Measurements from ENCODE around the gene GTSE1.

Gene GTSE1

DNA sequence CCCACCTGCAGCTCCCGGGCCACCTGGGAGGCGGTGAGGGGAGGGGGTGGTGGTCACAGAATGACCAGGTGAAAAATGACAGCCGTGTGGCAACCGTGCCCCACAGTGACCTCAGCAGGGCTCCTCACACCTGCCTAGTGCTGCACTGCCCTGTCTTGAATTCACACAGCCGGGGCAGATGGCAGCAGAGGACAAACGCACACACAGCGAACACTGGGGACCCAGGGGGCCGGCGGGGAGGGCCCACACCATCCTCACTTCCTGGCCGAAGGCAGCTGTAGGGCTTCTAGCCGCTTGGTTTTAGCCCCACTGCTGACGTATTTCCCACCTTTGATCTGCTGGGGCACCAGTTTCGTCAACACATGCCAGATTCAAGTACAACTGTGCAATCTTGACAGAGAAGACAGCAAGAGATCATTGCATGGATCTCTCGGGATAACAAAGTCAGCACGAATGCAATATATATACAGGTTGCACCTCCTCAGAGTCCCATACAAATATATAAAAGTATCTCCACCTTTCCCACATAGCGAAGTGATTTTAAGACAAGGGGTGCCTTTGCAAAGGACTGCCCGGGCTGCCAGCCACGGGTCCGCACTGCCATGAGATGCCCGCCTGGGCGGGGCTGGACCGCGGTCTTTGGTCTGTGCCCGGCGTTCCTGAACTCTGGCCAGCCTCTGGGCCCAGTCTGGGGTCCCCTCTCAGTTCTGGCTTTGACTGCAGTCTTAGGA lies 65.7 kb downstream of the GTSE1 start:
- Histone ChIP-seq H3K36me3 (ENCODE audit: control insufficient read depth, insufficient read depth, low read length) (no peaks in the 10 kb centered on the region), H3K4me3 (ENCODE audit: low read length) (no peak overlapping the region), H3K9ac (ENCODE audit: low read length) (no peak overlapping the region), H3K27ac (ENCODE audit: low read depth, low read length) (no peak overlapping the region), H3K27me3 (ENCODE audit: control insufficient read depth, insufficient read depth, low read length) (no peaks in the 10 kb centered on the region), H3K4me1 (ENCODE audit: control insufficient read depth, insufficient read depth, low read length) (no peaks in the 10 kb centered on the region)

GRCh38 chr22:46362934-46363515 lies 66.4 kb downstream of the GTSE1 start:
- no peaks in the 10 kb centered on the region for H3K36me3 ChIP-seq (ENCODE audit: control insufficient read depth, insufficient read depth, low read length)
- no peaks in the 10 kb centered on the region for H3K4me1 ChIP-seq (ENCODE audit: control insufficient read depth, insufficient read depth, low read length)
- H3K27ac ChIP-seq (ENCODE audit: low read depth, low read length), result no peak overlapping the region
- no peak overlapping the region for H3K9ac ChIP-seq (ENCODE audit: low read length)
- H3K27me3 ChIP-seq (ENCODE audit: control insufficient read depth, insufficient read depth, low read length), result no peaks in the 10 kb centered on the region
- H3K4me3 ChIP-seq (ENCODE audit: low read length), result no peak overlapping the region

- H3K9ac ChIP-seq (ENCODE audit: low read length), result no peak overlapping the region
- H3K4me3 ChIP-seq (ENCODE audit: low read length), result no peak overlapping the region
- no peak overlapping the region for H3K27ac ChIP-seq (ENCODE audit: low read depth, low read length)
- no peaks in the 10 kb centered on the region for H3K27me3 ChIP-seq (ENCODE audit: control insufficient read depth, insufficient read depth, low read length)
- no peaks in the 10 kb centered on the region for H3K36me3 ChIP-seq (ENCODE audit: control insufficient read depth, insufficient read depth, low read length)
- no peaks in the 10 kb centered on the region for H3K4me1 ChIP-seq (ENCODE audit: control insufficient read depth, insufficient read depth, low read length)
Observed at GRCh38 chr22:46363611-46364321, 67.1 kb downstream of the GTSE1 start.

DNA sequence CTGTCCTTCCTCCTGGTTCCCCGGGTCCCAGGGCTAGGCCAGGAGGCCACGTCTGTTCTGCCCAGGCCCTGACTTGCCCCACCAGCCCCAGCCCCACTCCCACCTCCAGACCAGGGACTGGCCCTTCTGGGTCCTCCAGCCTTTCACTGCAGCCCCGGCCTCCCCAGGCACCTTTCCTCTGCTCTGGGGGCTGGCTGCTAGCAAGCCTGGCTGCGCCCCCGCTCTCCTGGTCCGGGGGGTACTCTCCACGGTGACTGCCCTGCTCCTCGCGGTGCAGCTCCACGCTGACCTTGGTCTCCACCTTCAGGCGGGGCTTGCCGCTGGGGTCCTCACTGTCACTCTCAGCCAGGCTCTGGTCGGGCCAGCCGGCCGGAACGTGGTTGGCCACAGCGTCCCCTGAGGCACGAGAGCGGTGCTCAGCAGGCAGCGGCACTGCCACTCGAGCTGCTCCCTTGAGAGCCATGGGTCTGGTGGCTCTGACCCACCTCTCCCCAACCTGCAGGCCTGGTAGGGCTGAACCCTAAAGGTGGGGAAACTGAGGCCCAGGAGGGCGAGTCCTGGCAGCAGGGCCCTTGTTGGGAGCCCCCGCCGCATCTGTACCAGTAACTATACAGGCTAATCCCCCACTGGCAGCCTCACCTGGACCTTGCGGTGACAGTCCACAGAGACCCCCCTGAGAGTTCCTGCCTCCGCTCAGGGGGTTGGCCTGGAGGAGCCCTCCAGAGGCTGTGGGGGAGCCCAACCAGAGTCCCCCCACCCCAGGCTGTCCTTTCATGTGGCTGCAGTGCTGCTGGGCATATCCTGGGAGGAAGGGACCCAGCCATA lies 67.9 kb downstream of the GTSE1 start:
- Histone ChIP-seq H3K4me1 (ENCODE audit: control insufficient read depth, insufficient read depth, low read length) (no peaks in the 10 kb centered on the region), H3K9ac (ENCODE audit: low read length) (no peak overlapping the region), H3K36me3 (ENCODE audit: control insufficient read depth, insufficient read depth, low read length) (no peaks in the 10 kb centered on the region), H3K4me3 (ENCODE audit: low read length) (no peak overlapping the region), H3K27me3 (ENCODE audit: control insufficient read depth, insufficient read depth, low read length) (no peaks in the 10 kb centered on the region), H3K27ac (ENCODE audit: low read depth, low read length) (no peak overlapping the region)

DNA sequence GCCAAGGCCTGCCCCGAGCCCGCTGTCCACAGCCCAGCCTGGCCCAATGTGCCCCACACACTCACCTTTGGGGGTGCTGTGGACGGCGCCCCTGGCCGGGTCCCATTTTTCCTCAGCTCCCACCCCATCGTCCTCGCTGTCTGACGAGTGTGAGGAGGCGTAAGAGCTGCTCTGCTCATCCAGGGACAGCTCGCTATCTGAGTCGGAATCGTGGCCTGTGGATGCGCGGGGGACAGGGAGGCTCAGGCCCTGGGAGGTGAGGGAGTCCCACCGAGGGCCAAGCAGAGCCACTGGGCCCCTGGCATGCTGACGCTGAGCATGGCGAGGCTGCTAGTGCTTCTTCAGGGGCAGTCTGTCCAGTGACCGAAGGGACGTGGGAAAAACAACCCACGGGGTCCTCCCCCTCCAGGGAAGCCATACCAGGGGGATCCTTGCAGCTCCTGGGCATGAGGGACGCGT lies 68.5 kb downstream of the GTSE1 start:
- no peak overlapping the region for H3K9ac ChIP-seq (ENCODE audit: low read length)
- H3K4me3 ChIP-seq (ENCODE audit: low read length), result no peak overlapping the region
- H3K27ac ChIP-seq (ENCODE audit: low read depth, low read length), result no peak overlapping the region
- no peaks in the 10 kb centered on the region for H3K27me3 ChIP-seq (ENCODE audit: control insufficient read depth, insufficient read depth, low read length)
- no peaks in the 10 kb centered on the region for H3K4me1 ChIP-seq (ENCODE audit: control insufficient read depth, insufficient read depth, low read length)
- H3K36me3 ChIP-seq (ENCODE audit: control insufficient read depth, insufficient read depth, low read length), result no peaks in the 10 kb centered on the region

DNA sequence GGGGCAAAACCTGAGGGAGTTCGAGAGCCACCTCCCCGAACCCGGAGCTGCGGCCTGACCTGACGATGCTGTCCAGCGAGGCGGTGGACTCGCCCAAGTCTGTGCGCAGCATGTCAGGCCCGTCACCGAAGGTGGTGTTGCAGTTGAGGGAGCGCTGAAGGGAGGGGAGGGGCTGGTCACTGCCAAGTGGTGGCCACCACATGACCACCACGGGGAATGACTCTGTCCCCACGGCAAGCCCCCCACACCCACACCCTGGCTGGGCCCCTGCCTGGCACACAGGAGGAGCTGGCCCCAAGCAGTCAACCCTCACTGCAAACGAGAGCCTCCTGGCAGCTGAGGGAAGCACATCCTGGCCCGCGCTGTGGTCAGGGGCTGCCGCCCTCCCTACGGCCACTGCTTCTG lies 69.7 kb downstream of the GTSE1 start:
- no peak overlapping the region for H3K27ac ChIP-seq (ENCODE audit: low read depth, low read length)

DNA sequence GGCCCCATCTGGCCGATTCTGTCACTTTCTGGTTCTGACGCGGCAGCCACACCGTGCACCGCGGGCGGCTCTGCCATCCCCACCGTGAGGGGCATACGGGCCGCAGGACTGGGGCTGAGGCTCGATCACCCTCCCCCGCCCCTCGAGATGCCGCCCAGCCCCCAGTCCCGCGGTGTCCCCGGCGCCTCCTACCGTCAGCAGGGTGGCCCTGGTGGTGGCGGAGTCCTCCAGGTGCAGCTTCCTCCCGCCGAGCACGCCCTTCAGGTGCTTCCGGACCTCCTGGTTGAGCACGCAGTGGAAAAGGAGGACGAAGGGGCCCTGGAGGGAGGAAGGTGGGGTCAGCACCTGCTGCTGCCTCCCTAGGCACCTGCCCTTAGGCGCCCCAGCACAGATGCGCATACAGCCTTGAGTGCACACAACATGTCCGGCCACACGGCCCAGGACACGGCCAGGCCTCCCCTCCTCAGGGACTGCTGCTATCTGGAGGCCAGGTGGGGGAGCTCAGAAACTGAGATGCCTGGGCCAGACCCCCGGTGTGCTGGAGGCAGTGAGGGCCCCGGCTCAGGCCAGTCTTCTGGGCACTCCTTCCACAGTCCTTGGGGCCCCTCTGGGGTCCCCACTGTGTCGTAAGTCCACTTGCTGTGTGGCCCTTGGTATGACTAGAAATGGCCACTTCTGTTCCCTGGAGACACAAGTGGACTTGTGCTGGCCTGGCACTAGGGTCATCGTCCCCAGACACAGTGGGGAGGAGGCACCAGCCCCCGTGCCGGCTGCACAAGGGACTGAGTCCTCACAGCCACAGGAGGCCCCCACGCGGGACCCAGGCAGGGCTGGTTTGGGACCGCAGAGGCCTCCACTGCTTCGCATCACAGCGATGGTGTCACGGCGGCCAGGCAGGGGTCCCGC lies 70.4 kb downstream of the GTSE1 start:
- Histone ChIP-seq H3K27ac (ENCODE audit: low read depth, low read length) (no peak overlapping the region), H3K4me3 (ENCODE audit: low read length) (no peak overlapping the region), H3K27me3 (ENCODE audit: control insufficient read depth, insufficient read depth, low read length) (no peaks in the 10 kb centered on the region), H3K36me3 (ENCODE audit: control insufficient read depth, insufficient read depth, low read length) (no peaks in the 10 kb centered on the region), H3K4me1 (ENCODE audit: control insufficient read depth, insufficient read depth, low read length) (no peaks in the 10 kb centered on the region), H3K9ac (ENCODE audit: low read length) (no peak overlapping the region)

More for the DNA sequence above, 69.7 kb downstream of the GTSE1 start:
- Histone ChIP-seq H3K4me3 (ENCODE audit: low read length) (no peak overlapping the region), H3K9ac (ENCODE audit: low read length) (no peak overlapping the region), H3K36me3 (ENCODE audit: control insufficient read depth, insufficient read depth, low read length) (no peaks in the 10 kb centered on the region), H3K4me1 (ENCODE audit: control insufficient read depth, insufficient read depth, low read length) (no peaks in the 10 kb centered on the region), H3K27me3 (ENCODE audit: control insufficient read depth, insufficient read depth, low read length) (no peaks in the 10 kb centered on the region)

GRCh38 chr22:46367707-46368191 lies 71.1 kb downstream of the GTSE1 start:
- no peak overlapping the region for H3K4me3 ChIP-seq (ENCODE audit: low read length)
- no peak overlapping the region for H3K27ac ChIP-seq (ENCODE audit: low read depth, low read length)
- H3K27me3 ChIP-seq (ENCODE audit: control insufficient read depth, insufficient read depth, low read length), result no peaks in the 10 kb centered on the region

DNA sequence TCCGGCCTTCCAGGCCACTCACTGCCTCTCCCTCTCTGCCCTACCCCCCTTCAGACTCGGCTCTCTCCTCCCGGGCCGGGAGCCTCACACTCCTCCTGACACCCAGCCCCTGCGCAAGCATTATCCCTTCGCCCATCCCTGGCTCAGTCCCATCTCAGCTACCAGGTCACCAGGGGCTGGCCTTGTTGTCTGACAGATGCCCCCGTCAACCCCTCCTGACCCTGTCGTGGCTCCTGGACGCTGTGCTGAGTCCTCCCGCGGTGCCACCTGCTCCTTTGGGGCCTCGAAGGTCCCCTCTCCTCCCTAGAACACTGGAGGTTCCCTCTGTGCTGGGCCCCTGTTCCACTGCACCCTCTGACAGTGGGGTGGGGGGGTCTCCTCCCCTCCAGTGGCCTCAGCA lies 71.8 kb downstream of the GTSE1 start:
- no peak overlapping the region for H3K4me3 ChIP-seq (ENCODE audit: low read length)
- H3K36me3 ChIP-seq (ENCODE audit: control insufficient read depth, insufficient read depth, low read length), result no peaks in the 10 kb centered on the region
- no peaks in the 10 kb centered on the region for H3K27me3 ChIP-seq (ENCODE audit: control insufficient read depth, insufficient read depth, low read length)
- H3K9ac ChIP-seq (ENCODE audit: low read length), result no peak overlapping the region
- no peak overlapping the region for H3K27ac ChIP-seq (ENCODE audit: low read depth, low read length)
- no peaks in the 10 kb centered on the region for H3K4me1 ChIP-seq (ENCODE audit: control insufficient read depth, insufficient read depth, low read length)

More at GRCh38 chr22:46367707-46368191, 71.1 kb downstream of the GTSE1 start:
- H3K36me3 ChIP-seq (ENCODE audit: control insufficient read depth, insufficient read depth, low read length), result no peaks in the 10 kb centered on the region
- H3K9ac ChIP-seq (ENCODE audit: low read length), result no peak overlapping the region
- no peaks in the 10 kb centered on the region for H3K4me1 ChIP-seq (ENCODE audit: control insufficient read depth, insufficient read depth, low read length)

- no peak overlapping the region for H3K4me3 ChIP-seq (ENCODE audit: low read length)
- no peak overlapping the region for H3K9ac ChIP-seq (ENCODE audit: low read length)
- no peak overlapping the region for H3K27ac ChIP-seq (ENCODE audit: low read depth, low read length)
- no peaks in the 10 kb centered on the region for H3K36me3 ChIP-seq (ENCODE audit: control insufficient read depth, insufficient read depth, low read length)
- no peaks in the 10 kb centered on the region for H3K4me1 ChIP-seq (ENCODE audit: control insufficient read depth, insufficient read depth, low read length)
- H3K27me3 ChIP-seq (ENCODE audit: control insufficient read depth, insufficient read depth, low read length), result no peaks in the 10 kb centered on the region
Observed at GRCh38 chr22:46368871-46369715, 72.4 kb downstream of the GTSE1 start.
